OCI-LY3 (cell line): ENCODE data around the gene METTL23.

Experiments used
- H2AFZ ChIP-seq: fragments of 200-600, 300-600 bp; shearing (Covaris generic); 2 replicates; pipeline ENCODE4 v1.6.0; 2014; ENCODE audit warnings: antibody characterized with exemption, low read depth, low read length
- H3K27ac ChIP-seq: fragments of 200-600, 300-600 bp; sonication (generic); 2 replicates; pipeline ENCODE4 v1.5.1; 2014; ENCODE audit warnings: mild to moderate bottlenecking, low read length, moderate library complexity, mixed read lengths
- H3K27me3 ChIP-seq: fragments of 200-600, 300-600 bp; sonication (generic); 2 replicates; pipeline ENCODE4 v1.6.1; 2014; ENCODE audit warnings: low read depth, low read length, mixed read lengths
- H3K36me3 ChIP-seq: fragments of 200-600, 300-600 bp; sonication (generic); replicated peaks from 2 replicates; pipeline ENCODE3; 2014; ENCODE audit warnings: low read depth, low read length, mixed read lengths
- H3K4me1 ChIP-seq: fragments of 300-600, 200-600 bp; sonication (generic); 2 replicates; pipeline ENCODE4 v1.6.1; 2014; ENCODE audit warnings: low read length, mixed read lengths
- H3K4me2 ChIP-seq: fragments of 200-600, 300-600 bp; sonication (generic); 2 replicates; pipeline ENCODE4 v1.6.1; 2014; ENCODE audit warnings: low read length, mixed read lengths
- H3K4me3 ChIP-seq: fragments of 300-600, 200-600 bp; sonication (generic); 2 replicates; pipeline ENCODE4 v1.5.1; 2014; ENCODE audit warnings: antibody characterized with exemption, mild to moderate bottlenecking, low read length, moderate library complexity
- H3K79me2 ChIP-seq: fragments of 300-600, 200-600 bp; shearing (Covaris generic); 2 replicates; pipeline ENCODE4 v1.6.1; 2014; ENCODE audit warnings: mild to moderate bottlenecking, low read length, mixed read lengths
- H3K9ac ChIP-seq: fragments of 300-600, 200-600 bp; shearing (Covaris generic); 2 replicates; pipeline ENCODE4 v1.6.0; 2014; ENCODE audit warnings: mild to moderate bottlenecking, low read length, moderate library complexity
- H3K9me3 ChIP-seq: fragments of 200-600, 300-600 bp; shearing (Covaris generic); 2 replicates; pipeline ENCODE4 v1.6.1; 2014; ENCODE audit warnings: low read length, mixed read lengths; ENCODE audit not compliant: insufficient read depth
- H4K20me1 ChIP-seq: fragments of 200-600, 300-600 bp; sonication (generic); 2 replicates; pipeline ENCODE4 v1.6.1; 2016; ENCODE audit warnings: low read length, mixed read lengths; ENCODE audit not compliant: insufficient read depth
- CTCF ChIP-seq: fragments of 200-600, 300-600 bp; sonication (generic); IDR thresholded peaks from 2 replicates; pipeline ENCODE4 v1.5.1; 2014; ENCODE audit warnings: antibody characterized with exemption, low read length, low read depth
- EZH2phosphoT487 ChIP-seq: fragments of 200-600 bp; shearing (Covaris generic); IDR thresholded peaks from 2 replicates; pipeline ENCODE4 v1.6.1; 2018; ENCODE audit warnings: antibody characterized with exemption, mixed run types, low read depth

Gene METTL23

GRCh38 chr17:76775021-76775600 is 48.5 kb downstream of the METTL23 start:
- Histone ChIP-seq H3K4me3 (no peak overlapping the region), H3K27me3 (no peaks in the 10 kb centered on the region), H3K9me3 (no peaks in the 10 kb centered on the region), H4K20me1 (no peaks in the 10 kb centered on the region), H3K4me1 (no peaks in the 10 kb centered on the region), H3K79me2 (no peaks in the 10 kb centered on the region), H2AFZ (no peak overlapping the region), H3K9ac (no peak overlapping the region), H3K27ac (no peak overlapping the region), H3K4me2 (no peak overlapping the region), H3K36me3 (peaks cover 10% of the 10 kb centered on the region)
- TF ChIP-seq CTCF = no peak
- no peak for TF ChIP-seq EZH2phosphoT487

GRCh38 chr17:76781056-76781982 is 54.7 kb downstream of the METTL23 start:
- no peak overlapping the region for H3K4me2 ChIP-seq
- no peaks in the 10 kb centered on the region for H3K36me3 ChIP-seq

GRCh38 chr17:76783146-76783545 is 56.5 kb downstream of the METTL23 start:
- Histone ChIP-seq H3K9ac (no peak overlapping the region), H3K4me1 (no peaks in the 10 kb centered on the region), H3K4me2 (no peak overlapping the region), H3K36me3 (no peaks in the 10 kb centered on the region), H3K27me3 (no peaks in the 10 kb centered on the region), H2AFZ (no peak overlapping the region), H3K79me2 (no peaks in the 10 kb centered on the region), H3K27ac (no peak overlapping the region), H3K9me3 (no peaks in the 10 kb centered on the region), H3K4me3 (no peak overlapping the region), H4K20me1 (no peaks in the 10 kb centered on the region)
- TF ChIP-seq EZH2phosphoT487 (no peak), CTCF (no peak)

More at GRCh38 chr17:76781056-76781982, 54.7 kb downstream of the METTL23 start:
- Histone ChIP-seq H2AFZ (no peak overlapping the region), H3K4me3 (no peak overlapping the region), H3K9ac (no peak overlapping the region), H3K4me1 (no peaks in the 10 kb centered on the region), H3K9me3 (no peaks in the 10 kb centered on the region), H3K27ac (no peak overlapping the region), H4K20me1 (no peaks in the 10 kb centered on the region), H3K79me2 (no peaks in the 10 kb centered on the region), H3K27me3 (no peaks in the 10 kb centered on the region)
- TF ChIP-seq CTCF (no peak), EZH2phosphoT487 (no peak)
